K562 (cell line): ENCODE results near the gene TIMM50. TPM values are rescaled to one million over a fixed set of nuclear protein-coding genes. Genes with fewer than 3 reads are reported as not detected.
A peak's percentile ranks its signal among the peaks of the same experiment; 100 is the strongest.

Source experiments
- BCOR ChIP-seq: fragments of 450-650 bp; IDR thresholded peaks from 2 replicates; pipeline ENCODE4 v1.6.1; 2016
- CBFA2T3 ChIP-seq: fragments of 450-650 bp; IDR thresholded peaks from 2 replicates; pipeline ENCODE4 v1.6.1; 2017
- COPS2 ChIP-seq: fragments of 450-650 bp; conservative IDR thresholded peaks from 2 replicates; pipeline ENCODE4 v1.6.1; 2016; ENCODE audit warnings: mild to moderate bottlenecking, moderate library complexity
- CREB3L1 ChIP-seq: fragments of 450-650 bp; IDR thresholded peaks from 2 replicates; pipeline ENCODE4 v1.6.1; 2014; ENCODE audit warnings: low read depth, mild to moderate bottlenecking, moderate library complexity, borderline replicate concordance
- CTBP1 ChIP-seq: fragments of 450-650 bp; IDR thresholded peaks from 2 replicates; pipeline ENCODE4 v1.6.1; 2016; ENCODE audit warnings: borderline replicate concordance
- ERF ChIP-seq: fragments of 450-650 bp; formaldehyde crosslinking; IDR thresholded peaks from 2 replicates; pipeline ENCODE4 v1.4.0; 2020; ENCODE audit warnings: mild to moderate bottlenecking, mixed read lengths
- FOXP1 ChIP-seq: sonication (generic); formaldehyde crosslinking; IDR thresholded peaks from 2 replicates; pipeline ENCODE4 v1.8.0; 2022; ENCODE audit warnings: mild to moderate bottlenecking, missing genetic modification reagents
- POLR3A ChIP-seq: IDR thresholded peaks from 2 replicates; pipeline ENCODE4 v1.6.1; 2011; ENCODE audit warnings: borderline replicate concordance, mild to moderate bottlenecking, moderate library complexity; ENCODE audit not compliant: insufficient read length, insufficient read depth; ENCODE audit errors: extremely low read depth
- PTTG1 ChIP-seq: fragments of 450-650 bp; IDR thresholded peaks from 2 replicates; pipeline ENCODE4 v1.6.1; 2016; ENCODE audit warnings: low read depth, mild to moderate bottlenecking, missing genetic modification characterization, missing compliant biosample characterization
- RBM15 ChIP-seq: fragments of 200-400 bp; formaldehyde crosslinking; IDR thresholded peaks from 2 replicates; pipeline ENCODE4 v1.6.1; 2018; ENCODE audit warnings: mild to moderate bottlenecking, low read length, moderate library complexity; ENCODE audit not compliant: insufficient read depth
- TBL1XR1 ChIP-seq, 2 experiments: IDR thresholded peaks; 2 replicates each; pipeline ENCODE4 v1.6.1; 2012; ENCODE audit warnings: improper control_type of control experiment in 2 of 2, low read length in 2 of 2, mild to moderate bottlenecking in 1 of 2
- TBP ChIP-seq: optimal IDR thresholded peaks from 2 replicates; pipeline ENCODE3; 2011; ENCODE audit warnings: low read depth, low read length, improper control_type of control experiment
- polyA plus RNA-seq, 8 experiments: library from polyadenylated mRNA; depleted of rRNA in 4 of 8; stranded (reverse) in 5 of 8; unstranded in 3 of 8; fragments of >200 nt; fragmentation: Nextera tagmentation in 2 of 8; fragmentation: Illumina TruSeq in 1 of 8; extraction: Ambion mirVana in 2 of 8; extraction: Trizol in 1 of 8; gene quantifications; 2 replicates each; pipeline versions ENCODE4 v1.2.1 to v1.2.3, GENCODE V29; 2011 to 2014; ENCODE audit warnings: inconsistent platforms in 1 of 8, missing spikeins in 1 of 8
- total RNA-seq, 7 experiments: library from RNA; depleted of rRNA in 6 of 7; stranded (reverse); fragments of >200 nt in 6 of 7; fragmentation: Illumina TruSeq in 2 of 7; extraction: Trizol in 2 of 7; gene quantifications; 2 replicates each; pipeline versions ENCODE4 v1.2.1 to v1.2.3, GENCODE V29; 2011 to 2021; ENCODE audit warnings: low replicate concordance in 1 of 7
- TF ChIP-seq, protein P1 (sequence below): fragments of 450-650 bp; formaldehyde crosslinking; IDR thresholded peaks from 2 replicates; pipeline ENCODE4 v1.4.0; 2020; ENCODE audit warnings: mild to moderate bottlenecking, moderate library complexity
- TF ChIP-seq, protein P2 (sequence below): fragments of 450-650 bp; formaldehyde crosslinking; IDR thresholded peaks from 2 replicates; pipeline ENCODE4 v1.4.0; 2020; ENCODE audit warnings: mild to moderate bottlenecking, mixed read lengths
- TF ChIP-seq, protein P3 (sequence below): sonication (generic); formaldehyde crosslinking; IDR thresholded peaks from 2 replicates; pipeline ENCODE4 v1.8.0; 2022; ENCODE audit warnings: mild to moderate bottlenecking, missing genetic modification reagents
- TF ChIP-seq, protein P4 (sequence below), 3 experiments: fragments of 200-800 bp in 1 of 3; fragments of 250-450 bp in 1 of 3; fragments of 450-650 bp in 1 of 3; sonication (Bioruptor Pico) in 1 of 3; sonication (Bioruptor generic) in 1 of 3; formaldehyde crosslinking in 1 of 3; IDR thresholded peaks; 2 replicates each; pipeline versions ENCODE4 v1.6.1 to v1.8.0; 2016 to 2022; ENCODE audit warnings: mild to moderate bottlenecking in 2 of 3, missing genetic modification characterization in 2 of 3, missing compliant biosample characterization in 1 of 3, moderate library complexity in 1 of 3

Gene TIMM50
- total and polyA plus RNA-seq, 9 of the 15 experiments (the other 6 are each of a cell fraction or from before 2014, with no cell fraction given), result 28.3 to 221 (median 170) TPM

DNA sequence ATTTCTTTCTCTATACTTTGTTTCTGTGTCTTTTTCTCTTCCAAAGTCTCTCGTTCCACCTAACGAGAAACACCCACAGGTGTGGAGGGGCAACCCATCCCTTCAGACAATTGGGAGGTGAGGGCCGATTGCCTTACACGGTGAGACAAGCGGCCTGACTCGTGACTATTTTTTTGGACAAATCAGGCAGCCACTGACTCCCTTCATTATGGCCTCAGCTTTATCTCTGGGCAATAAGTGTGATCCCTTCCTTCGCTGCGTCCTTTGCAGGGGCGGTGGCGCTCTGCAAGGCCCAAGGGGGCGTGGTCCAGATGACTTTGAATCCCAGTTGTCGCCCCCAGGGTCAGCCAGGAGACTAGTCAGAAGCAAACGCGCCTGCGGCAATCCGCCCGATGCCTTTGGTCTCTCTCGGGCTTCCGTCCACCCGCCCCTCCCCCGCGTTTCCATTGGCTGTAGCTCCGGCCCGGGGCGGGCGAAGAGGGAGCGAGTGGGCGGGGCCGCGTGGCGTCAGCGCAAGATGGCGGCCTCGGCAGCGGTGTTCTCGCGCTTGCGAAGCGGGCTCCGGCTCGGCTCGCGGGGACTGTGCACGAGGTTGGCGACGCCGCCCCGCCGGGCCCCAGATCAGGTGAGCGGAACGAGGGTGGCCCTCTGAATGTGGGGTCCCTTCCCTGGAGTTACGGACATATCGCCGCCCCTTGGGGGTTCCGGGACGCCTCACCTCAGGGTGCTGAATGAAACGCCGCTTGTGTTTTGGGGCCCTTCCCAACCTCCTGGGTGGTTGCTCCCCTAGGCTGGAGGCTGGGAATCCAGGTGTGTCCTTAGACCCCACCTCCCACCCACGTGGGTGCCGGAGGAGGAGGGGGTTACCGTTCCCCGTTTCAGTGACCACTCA is at the start of gene TIMM50 (continued):
- TF ChIP-seq, protein P1, sequence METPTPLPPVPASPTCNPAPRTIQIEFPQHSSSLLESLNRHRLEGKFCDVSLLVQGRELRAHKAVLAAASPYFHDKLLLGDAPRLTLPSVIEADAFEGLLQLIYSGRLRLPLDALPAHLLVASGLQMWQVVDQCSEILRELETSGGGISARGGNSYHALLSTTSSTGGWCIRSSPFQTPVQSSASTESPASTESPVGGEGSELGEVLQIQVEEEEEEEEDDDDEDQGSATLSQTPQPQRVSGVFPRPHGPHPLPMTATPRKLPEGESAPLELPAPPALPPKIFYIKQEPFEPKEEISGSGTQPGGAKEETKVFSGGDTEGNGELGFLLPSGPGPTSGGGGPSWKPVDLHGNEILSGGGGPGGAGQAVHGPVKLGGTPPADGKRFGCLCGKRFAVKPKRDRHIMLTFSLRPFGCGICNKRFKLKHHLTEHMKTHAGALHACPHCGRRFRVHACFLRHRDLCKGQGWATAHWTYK (CRISPR knock-in tag), result no peak
- TF ChIP-seq POLR3A (no peak), RBM15 (no peak), CTBP1 (peak; percentile 90), TBL1XR1 (IDR thresholded peaks at IDR 0.05; ENCODE audit: low read length in 2 of 2) (peak; percentile 53 to 67; a peak in 2 of 4 replicates), FOXP1 (peak; percentile 59; the same call in 1 of the 2 replicates), COPS2 (no peak), CBFA2T3 (0 out of 2 replicates have a peak, but pooled peaks have one; percentile 24), BCOR (no peak), ERF (CRISPR knock-in tag) (no peak), TBP (peak; percentile 61), CREB3L1 (0 out of 2 replicates have a peak, but pooled peaks have one; percentile 33), PTTG1 (tag) (no peak)
- TF ChIP-seq, protein P2, sequence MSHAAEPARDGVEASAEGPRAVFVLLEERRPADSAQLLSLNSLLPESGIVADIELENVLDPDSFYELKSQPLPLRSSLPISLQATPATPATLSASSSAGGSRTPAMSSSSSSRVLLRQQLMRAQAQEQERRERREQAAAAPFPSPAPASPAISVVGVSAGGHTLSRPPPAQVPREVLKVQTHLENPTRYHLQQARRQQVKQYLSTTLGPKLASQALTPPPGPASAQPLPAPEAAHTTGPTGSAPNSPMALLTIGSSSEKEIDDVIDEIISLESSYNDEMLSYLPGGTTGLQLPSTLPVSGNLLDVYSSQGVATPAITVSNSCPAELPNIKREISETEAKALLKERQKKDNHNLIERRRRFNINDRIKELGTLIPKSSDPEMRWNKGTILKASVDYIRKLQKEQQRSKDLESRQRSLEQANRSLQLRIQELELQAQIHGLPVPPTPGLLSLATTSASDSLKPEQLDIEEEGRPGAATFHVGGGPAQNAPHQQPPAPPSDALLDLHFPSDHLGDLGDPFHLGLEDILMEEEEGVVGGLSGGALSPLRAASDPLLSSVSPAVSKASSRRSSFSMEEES (CRISPR knock-in tag), result peak; percentile 32; the same call in 1 of the 2 replicates
- TF ChIP-seq, protein P3, sequence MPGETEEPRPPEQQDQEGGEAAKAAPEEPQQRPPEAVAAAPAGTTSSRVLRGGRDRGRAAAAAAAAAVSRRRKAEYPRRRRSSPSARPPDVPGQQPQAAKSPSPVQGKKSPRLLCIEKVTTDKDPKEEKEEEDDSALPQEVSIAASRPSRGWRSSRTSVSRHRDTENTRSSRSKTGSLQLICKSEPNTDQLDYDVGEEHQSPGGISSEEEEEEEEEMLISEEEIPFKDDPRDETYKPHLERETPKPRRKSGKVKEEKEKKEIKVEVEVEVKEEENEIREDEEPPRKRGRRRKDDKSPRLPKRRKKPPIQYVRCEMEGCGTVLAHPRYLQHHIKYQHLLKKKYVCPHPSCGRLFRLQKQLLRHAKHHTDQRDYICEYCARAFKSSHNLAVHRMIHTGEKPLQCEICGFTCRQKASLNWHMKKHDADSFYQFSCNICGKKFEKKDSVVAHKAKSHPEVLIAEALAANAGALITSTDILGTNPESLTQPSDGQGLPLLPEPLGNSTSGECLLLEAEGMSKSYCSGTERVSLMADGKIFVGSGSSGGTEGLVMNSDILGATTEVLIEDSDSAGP (CRISPR knock-in tag), result no peak
- TF ChIP-seq, protein P4, sequence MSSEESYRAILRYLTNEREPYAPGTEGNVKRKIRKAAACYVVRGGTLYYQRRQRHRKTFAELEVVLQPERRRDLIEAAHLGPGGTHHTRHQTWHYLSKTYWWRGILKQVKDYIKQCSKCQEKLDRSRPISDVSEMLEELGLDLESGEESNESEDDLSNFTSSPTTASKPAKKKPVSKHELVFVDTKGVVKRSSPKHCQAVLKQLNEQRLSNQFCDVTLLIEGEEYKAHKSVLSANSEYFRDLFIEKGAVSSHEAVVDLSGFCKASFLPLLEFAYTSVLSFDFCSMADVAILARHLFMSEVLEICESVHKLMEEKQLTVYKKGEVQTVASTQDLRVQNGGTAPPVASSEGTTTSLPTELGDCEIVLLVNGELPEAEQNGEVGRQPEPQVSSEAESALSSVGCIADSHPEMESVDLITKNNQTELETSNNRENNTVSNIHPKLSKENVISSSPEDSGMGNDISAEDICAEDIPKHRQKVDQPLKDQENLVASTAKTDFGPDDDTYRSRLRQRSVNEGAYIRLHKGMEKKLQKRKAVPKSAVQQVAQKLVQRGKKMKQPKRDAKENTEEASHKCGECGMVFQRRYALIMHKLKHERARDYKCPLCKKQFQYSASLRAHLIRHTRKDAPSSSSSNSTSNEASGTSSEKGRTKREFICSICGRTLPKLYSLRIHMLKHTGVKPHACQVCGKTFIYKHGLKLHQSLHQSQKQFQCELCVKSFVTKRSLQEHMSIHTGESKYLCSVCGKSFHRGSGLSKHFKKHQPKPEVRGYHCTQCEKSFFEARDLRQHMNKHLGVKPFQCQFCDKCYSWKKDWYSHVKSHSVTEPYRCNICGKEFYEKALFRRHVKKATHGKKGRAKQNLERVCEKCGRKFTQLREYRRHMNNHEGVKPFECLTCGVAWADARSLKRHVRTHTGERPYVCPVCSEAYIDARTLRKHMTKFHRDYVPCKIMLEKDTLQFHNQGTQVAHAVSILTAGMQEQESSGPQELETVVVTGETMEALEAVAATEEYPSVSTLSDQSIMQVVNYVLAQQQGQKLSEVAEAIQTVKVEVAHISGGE (CRISPR knock-in tag; IDR thresholded peaks at IDR 0.05), result no peak
